HG03175 (cell line): Measurements from ENCODE around the gene CSNK1D.
A peak's percentile ranks its signal among the peaks of the same experiment; 100 is the strongest.

Experiments used
- ATAC-seq: cut with Tn5 transposase; IDR thresholded peaks from one replicate; pipeline ENCODE4 v1.9.1; 2021; ENCODE audit warnings: mild to moderate bottlenecking, moderate library complexity; ENCODE audit not compliant: unreplicated experiment

Gene CSNK1D

DNA sequence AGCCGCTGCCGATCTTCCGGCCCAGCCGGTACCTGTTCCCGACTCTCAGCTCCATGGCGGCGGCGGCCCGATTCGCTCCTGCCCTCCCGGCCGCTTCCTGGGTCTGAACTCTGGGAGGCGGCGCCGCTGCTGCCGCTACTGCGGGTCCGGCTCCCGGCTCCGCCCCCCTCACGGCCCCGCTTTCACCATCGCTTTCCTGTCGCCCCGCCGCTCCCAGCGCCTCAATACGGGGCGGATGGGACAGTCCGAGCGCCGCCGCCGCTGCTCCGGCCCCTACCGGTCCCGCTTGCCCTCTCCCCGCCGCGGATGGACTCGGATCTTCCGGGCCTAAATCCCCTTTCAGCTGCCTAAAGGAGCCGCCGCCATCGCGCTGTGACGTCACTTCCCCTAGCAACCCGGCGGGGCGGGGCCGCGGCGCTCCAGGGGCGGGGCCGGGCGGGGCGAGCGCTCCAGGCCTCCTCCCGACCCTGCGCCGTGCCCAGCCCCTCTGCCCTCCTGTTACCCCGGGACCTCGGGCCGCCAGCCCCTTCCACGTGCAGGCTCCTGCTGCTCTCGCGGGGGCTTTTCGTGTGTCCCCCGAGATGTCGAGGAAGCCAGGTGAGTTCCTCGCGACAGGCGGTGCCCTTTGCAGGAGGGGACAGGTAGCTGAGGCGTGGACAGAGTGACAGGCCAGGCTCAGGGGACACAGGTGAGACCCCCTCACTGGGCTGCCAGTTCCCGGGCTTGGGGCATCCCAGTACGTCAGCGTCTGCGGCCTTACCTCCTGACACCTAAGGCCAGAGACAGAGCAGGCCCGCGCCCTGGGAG lies at the start of gene CSNK1D:
Gene CSNK1D, minus strand, starts transcription at position 374 of the 807 bp plus-strand sequence. Its CDS starts 319 bp downstream, at position 55.
- peak; percentile 82 for ATAC-seq

DNA sequence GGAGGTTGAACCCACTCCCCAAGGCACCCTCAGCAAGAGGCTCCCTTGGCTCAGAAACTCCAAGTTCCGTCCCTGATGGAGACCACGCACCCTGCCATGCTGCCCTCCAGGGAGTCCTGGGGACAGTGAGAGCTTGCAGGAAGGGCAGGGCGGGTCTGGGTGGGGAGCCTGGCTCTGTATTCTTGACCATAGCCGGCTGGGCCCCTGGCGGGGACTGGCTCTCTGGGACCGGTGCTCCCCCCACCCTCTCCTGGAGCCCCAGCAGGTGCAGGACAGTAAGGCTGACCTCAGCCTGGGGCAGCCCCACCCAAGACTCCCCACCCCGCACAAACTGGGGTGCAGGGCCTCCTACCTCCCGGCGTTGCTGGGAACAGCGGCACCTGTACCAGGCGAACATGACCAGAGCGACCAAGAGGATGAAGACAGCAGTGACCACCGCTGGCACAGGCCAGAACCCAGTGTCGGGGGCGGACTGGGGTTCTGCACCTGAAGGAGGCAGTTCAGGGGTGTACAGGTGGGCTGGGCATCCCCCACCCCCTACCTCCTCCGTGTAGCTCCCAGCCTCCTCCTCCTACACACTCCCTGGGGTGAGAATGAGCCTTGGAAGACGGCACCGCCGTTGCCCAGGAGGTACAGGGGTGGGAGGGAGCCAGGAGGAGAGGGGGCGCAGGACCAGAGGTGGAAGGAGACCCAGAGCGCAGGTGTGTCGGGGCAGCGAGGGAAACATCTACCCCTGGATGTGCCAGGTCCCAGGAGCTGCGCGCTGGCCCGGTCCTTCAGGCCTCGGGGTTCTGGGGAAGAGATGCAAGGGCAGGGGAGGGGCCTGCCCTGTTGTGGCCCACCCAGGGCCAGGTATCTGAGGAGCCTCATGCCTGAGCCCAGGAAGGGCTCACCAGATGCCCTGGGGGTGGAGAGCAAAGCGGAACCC lies 49.3 kb upstream of the CSNK1D start:
- ATAC-seq, result no peak

DNA sequence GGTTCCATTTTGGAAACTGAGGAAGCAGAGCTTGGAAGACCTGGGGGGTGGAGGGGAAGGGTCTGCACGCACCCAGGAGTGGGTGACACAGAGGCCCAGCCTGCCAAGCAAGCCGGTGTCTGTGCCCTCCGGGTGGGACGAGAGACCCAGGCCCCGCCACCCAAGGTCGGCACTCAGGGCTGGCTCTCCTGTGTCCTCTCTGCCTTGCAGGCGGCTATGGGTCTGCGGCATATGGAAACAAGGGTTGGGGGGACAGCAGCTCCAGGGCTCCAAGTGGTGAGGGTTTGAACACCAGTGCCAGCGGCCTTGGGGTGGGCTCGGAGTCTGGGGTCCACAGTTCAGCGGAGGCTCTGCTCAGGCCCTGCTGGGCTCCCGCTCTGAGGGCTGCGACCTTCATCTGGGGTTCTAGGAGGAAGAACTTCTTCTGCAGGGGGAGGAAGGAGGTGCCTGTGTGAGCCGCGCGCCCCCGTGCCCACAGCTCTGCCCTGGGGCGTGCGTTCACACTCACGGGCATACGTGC lies 48.5 kb upstream of the CSNK1D start:
- no peak for ATAC-seq

DNA sequence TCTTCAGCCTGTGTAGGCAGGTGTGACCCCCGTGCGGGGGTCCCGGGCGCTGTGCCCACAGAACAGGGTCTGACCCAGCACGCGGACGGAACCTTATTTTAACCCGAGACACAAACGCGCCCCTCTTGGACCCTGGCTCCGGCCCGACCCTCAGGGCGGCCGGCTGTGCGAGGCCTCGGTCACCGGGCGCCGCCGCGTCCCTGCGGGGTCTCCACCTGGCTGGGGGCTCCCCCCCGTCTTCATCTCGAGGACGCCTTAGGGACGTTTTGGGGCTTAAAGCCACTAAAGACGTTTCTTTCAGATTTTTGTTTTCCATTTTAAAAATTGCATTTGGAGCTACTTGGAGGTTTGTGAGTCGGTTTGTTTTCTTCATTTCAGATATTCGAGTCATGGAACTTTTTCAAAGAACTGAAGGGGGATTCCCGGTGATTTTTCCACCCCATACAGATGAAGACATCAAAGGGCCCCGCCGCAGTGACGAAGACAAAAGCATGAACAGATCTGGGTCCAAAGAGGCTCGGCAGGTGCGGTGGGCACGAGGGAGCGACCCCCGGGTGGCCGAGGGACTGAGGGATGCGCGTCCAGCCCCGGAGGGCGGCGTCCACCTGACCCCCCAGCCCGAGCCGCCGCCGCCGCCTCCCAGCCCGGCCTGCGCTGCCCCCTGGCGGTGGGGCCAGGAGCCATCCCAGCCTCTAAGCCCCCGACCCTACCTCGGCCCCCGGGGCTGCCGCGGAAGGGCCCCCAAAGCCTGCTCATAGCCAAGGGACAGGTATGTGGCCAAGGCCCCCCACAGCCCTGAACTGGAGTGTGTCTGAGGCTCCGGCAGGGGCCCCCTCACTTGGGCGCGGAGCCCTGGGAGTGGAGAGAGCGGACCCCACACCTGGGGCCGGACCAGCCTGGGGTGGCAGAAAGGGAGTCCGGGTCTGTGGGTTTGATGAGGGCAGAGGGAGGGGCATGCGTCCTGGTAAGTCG lies 47.7 kb upstream of the CSNK1D start:
- no peak for ATAC-seq

DNA sequence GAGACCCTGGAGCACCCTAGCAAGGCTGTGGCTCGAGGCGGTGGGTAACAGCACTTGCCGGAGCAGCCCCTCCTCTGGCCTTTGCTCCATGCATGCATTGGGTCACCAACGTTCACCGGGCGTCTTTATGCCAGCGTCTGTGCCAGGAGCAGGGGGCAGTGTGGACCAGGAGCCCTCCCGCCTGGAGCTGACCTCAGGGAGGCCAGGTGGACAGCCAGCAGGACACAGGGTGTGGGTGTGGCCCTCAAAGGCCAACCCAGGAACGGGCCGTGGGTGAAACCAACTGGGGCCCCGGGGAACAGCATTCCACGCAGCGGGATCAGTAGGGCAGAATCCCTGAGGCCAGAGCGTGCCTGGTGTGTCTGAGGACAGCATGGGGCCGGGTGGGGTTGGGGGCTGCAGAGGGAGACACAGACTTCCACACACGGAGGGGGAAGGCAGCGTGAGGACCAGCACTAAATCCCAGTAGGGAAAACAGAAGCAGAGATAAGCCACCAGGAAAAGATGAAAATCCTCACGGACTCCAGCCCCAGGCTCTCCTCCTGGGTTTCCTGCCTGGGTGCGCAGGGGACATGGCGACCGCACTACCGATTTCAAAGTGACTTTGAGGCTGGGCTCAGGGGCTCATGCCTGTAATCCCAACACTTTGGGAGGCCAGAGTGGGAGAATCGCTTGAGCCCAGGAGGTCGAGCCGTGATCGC lies 46.8 kb upstream of the CSNK1D start:
- ATAC-seq, result no peak

DNA sequence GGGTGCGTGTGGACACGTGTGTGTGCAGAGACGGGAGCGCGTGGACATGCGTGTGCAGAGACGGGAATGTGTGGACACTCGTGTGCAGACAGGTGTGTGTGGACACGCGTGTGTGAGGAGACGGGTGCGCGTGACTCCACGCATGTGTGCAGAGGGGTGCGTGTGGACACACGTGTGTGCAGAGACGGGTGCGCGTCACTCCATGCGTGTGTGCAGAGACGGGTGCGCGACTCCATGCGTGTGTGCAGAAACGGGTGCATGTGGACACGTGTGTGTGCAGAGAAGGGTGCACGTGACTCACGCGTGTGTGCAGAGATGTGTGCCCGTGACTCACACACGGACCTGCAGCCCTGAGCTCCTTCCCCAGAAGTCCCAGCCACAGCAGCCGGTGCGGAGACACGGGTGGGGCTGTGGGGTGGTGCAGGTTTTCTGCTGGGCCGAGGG lies 46.1 kb upstream of the CSNK1D start:
- no peak for ATAC-seq

DNA sequence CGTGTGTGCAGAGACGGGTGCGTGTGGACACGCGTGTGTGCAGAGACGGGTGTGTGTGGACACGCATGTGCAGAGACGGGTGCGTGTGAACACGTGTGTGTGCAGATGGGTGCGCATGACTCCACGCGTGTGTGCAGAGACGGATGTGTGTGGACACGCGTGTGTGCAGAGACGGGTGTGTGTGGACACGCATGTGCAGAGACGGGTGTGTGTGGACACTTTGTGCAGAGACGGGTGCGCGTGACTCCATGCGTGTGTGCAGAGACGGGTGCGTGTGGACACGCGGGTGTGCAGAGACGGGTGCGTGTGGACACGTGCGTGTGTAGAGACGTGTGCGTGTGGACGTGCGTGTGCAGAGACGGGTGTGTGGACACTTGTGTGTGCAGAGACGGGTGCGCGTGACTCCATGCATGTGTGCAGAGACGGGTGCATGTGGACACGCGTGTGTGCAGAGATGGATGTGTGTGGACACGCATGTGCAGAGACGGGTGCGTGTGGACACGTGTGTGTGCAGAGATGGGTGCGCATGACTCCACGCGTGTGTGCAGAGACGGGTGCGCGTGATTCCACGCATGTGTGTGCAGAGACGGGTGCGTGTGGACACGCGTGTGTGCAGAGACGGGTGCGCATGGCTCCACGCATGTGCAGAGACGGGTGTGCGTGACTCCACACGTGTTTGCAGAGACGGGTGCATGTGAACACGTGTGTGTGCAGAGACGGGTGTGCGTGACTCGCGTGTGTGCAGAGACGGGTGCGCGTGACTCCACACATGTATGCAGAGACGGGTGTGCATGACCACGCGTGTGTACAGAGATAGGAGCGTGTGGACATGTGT lies 45.5 kb upstream of the CSNK1D start:
- no peak for ATAC-seq

- no peak for ATAC-seq
Observed at GRCh38 chr17:82318169-82318498, 44.6 kb upstream of the CSNK1D start.

DNA sequence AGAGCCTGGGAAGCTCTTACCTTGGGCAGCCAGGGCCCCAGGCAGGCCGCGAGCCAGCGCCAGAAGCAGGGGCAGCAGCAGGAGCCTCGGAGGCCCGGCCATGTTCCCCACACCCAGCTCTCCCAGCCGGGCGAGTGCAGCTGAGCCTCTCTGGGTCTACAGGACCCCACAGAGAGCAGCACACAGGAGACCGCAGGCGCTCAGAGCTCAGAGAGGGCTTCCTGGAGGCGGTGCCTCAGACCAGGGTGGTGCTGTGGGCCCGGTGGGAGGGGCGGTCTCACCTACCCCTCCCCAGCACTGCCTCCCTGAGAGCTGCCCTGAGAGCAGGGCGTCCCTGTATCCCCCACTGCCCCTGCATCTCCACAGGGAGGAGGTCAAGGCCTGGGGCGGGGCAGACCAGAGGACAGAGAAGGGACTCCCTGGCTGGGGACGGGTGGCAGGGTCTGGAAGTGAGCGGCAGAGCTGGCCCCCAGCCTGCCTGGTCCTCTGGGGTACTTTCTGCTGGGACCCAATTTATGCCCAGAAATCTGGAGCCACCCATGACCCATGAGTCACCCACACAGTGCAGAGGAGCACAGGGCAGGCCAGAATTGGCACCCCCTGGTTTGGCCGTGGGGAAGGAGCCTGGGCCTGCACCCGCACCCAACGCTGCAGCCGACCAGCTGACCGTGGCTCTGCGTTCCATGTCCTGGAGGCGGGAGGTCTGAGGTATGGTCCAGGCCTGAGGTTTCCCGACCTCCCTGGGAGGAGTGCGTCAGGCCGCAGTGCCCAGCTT lies 44.1 kb upstream of the CSNK1D start, which contains the start of gene CD7:
Gene CD7, minus strand, starts transcription at position 215 of the 775 bp plus-strand sequence. Its CDS starts 113 bp downstream, at position 102.
- ATAC-seq, result no peak

GRCh38 chr17:82316651-82317393 lies 43.3 kb upstream of the CSNK1D start:
- ATAC-seq, result no peak

GRCh38 chr17:82315703-82316358 lies 42.3 kb upstream of the CSNK1D start:
- ATAC-seq, result no peak

- ATAC-seq, result no peak
Observed at GRCh38 chr17:82314727-82315605, 41.5 kb upstream of the CSNK1D start.

- ATAC-seq, result no peak
Observed at GRCh38 chr17:82314012-82314726, 40.7 kb upstream of the CSNK1D start.

GRCh38 chr17:82313195-82314011 lies 39.9 kb upstream of the CSNK1D start:
- ATAC-seq, result no peak
